H1 (cell line): ENCODE measurements around the gene CSNK1G2. TPM values are rescaled to one million over a fixed set of nuclear protein-coding genes. Genes with fewer than 3 reads are reported as not detected.
A peak's percentile ranks its signal among the peaks of the same experiment; 100 is the strongest.

Experiments
- CTCF ChIA-PET: fragments of 300-600 bp; sonication (Branson Sonifier 250); formaldehyde crosslinking; loops from one replicate; lab custom pipeline; 2021; ENCODE audit not compliant: partially characterized antibody; lab: Charles Lee
- POLR2A ChIA-PET: fragments of 300-600 bp; sonication (Branson Sonifier 250); formaldehyde crosslinking; loops from one replicate; lab custom pipeline; 2021; ENCODE audit warnings: inconsistent platforms; ENCODE audit not compliant: partially characterized antibody; lab: Charles Lee
- DNase-seq, 2 experiments: peaks; one replicate each; pipeline versions ENCODE4 v3.0.0 to v3.0.0-alpha.2; 2010 to 2022; ENCODE audit warnings: low spot score in 2 of 2, low read depth in 1 of 2, mixed read lengths in 1 of 2
- FAIRE-seq: peaks from 2 replicates; lab custom pipeline; 2011; peaks lifted over from hg19 to GRCh38; lab: Jason Lieb, UNC
- H2AFZ ChIP-seq: 2 replicates; pipeline ENCODE4 v1.8.1; 2012; ENCODE audit warnings: low read length, inconsistent platforms
- H2AK5ac ChIP-seq: 2 replicates; pipeline ENCODE4 v1.6.1; 2013; ENCODE audit warnings: low read depth, low read length
- H2BK120ac ChIP-seq: replicated peaks from 2 replicates; pipeline ENCODE3; 2013; ENCODE audit warnings: low read depth, low read length, inconsistent platforms
- H2BK12ac ChIP-seq: 2 replicates; pipeline ENCODE4 v1.6.1; 2013; ENCODE audit warnings: low read depth, low read length
- H2BK15ac ChIP-seq: 2 replicates; pipeline ENCODE4 v1.6.1; 2013; ENCODE audit warnings: low read length
- H2BK20ac ChIP-seq: 2 replicates; pipeline ENCODE4 v1.6.1; 2013; ENCODE audit warnings: low read length
- H2BK5ac ChIP-seq: 2 replicates; pipeline ENCODE4 v1.6.1; 2013; ENCODE audit warnings: low read depth, low read length
- H3K14ac ChIP-seq: 2 replicates; pipeline ENCODE4 v1.6.1; 2013; ENCODE audit warnings: inconsistent platforms; ENCODE audit not compliant: insufficient read length
- H3K18ac ChIP-seq: 2 replicates; pipeline ENCODE4 v1.6.1; 2013; ENCODE audit warnings: low read length; ENCODE audit errors: extremely low read depth
- H3K23ac ChIP-seq: 2 replicates; pipeline ENCODE4 v1.6.1; 2013; ENCODE audit warnings: inconsistent platforms; ENCODE audit not compliant: insufficient read length
- H3K23me2 ChIP-seq: 2 replicates; pipeline ENCODE4 v1.6.1; 2013; ENCODE audit warnings: low read depth, low read length
- H3K27ac ChIP-seq: 2 replicates; pipeline ENCODE4 v1.6.1; 2011; ENCODE audit warnings: low read depth, low read length, inconsistent platforms
- H3K27me3 ChIP-seq, 4 experiments: replicated peaks in 1 of 4; 1 replicate in 1 of 4; 2 replicates in 3 of 4; pipeline versions ENCODE4 v1.6.1 to v1.8.1; 2011 to 2013; ENCODE audit warnings: low read length in 3 of 4, mild to moderate bottlenecking in 3 of 4, inconsistent platforms in 2 of 4, mixed read lengths in 2 of 4, moderate library complexity in 1 of 4; ENCODE audit not compliant: control insufficient read depth in 3 of 4, insufficient read depth in 3 of 4; ENCODE audit errors: extremely low read depth in 1 of 4
- H3K36me3 ChIP-seq, 4 experiments: 2 replicates each; pipeline versions ENCODE4 v1.6.1 to v1.8.1; 2011 to 2013; ENCODE audit warnings: mild to moderate bottlenecking in 4 of 4, low read length in 3 of 4, moderate library complexity in 2 of 4, control low read depth in 1 of 4, inconsistent platforms in 1 of 4; ENCODE audit not compliant: insufficient read depth in 4 of 4, control insufficient read depth in 2 of 4
- H3K4ac ChIP-seq: replicated peaks from 2 replicates; pipeline ENCODE3; 2013; ENCODE audit warnings: low read length, low read depth, mixed read lengths, inconsistent platforms; ENCODE audit not compliant: insufficient read length
- H3K4me1 ChIP-seq, 4 experiments: replicated peaks in 1 of 4; 1 replicate in 1 of 4; 2 replicates in 3 of 4; pipeline versions ENCODE4 v1.6.1 to v1.8.1; 2011 to 2013; ENCODE audit warnings: low read length in 3 of 4, inconsistent platforms in 2 of 4, mixed read lengths in 1 of 4; ENCODE audit not compliant: insufficient read depth in 4 of 4, control insufficient read depth in 3 of 4
- H3K4me2 ChIP-seq, 2 experiments: 2 replicates each; pipeline versions ENCODE4 v1.6.1 to v1.8.1; 2011 to 2013; ENCODE audit warnings: low read depth in 2 of 2, low read length in 2 of 2, control low read depth in 1 of 2, inconsistent platforms in 1 of 2, mild to moderate bottlenecking in 1 of 2; ENCODE audit not compliant: insufficient read depth in 1 of 2
- H3K4me3 ChIP-seq, 4 experiments: fragments of 200-600, 300-600 bp in 1 of 4; sonication (generic), shearing (Covaris generic), sonication (Bioruptor Twin) in 1 of 4; 2 replicates each; pipeline versions ENCODE4 v1.5.1 to v1.8.1; 2011 to 2016; ENCODE audit warnings: low read length in 4 of 4, low read depth in 3 of 4, control low read depth in 2 of 4, inconsistent platforms in 2 of 4, mild to moderate bottlenecking in 2 of 4, mixed read lengths in 1 of 4, moderate library complexity in 1 of 4; ENCODE audit not compliant: insufficient read depth in 2 of 4; ENCODE audit errors: extremely low read depth in 1 of 4
- H3K56ac ChIP-seq: replicated peaks from 2 replicates; pipeline ENCODE3; 2013; ENCODE audit warnings: low read depth, mild to moderate bottlenecking, mixed read lengths, low read length, inconsistent platforms; ENCODE audit not compliant: insufficient read length
- H3K79me1 ChIP-seq: 2 replicates; pipeline ENCODE4 v1.6.1; 2013; ENCODE audit warnings: low read depth, low read length, control low read depth
- H3K79me2 ChIP-seq, 2 experiments: 2 replicates each; pipeline versions ENCODE4 v1.6.1 to v1.8.1; 2012 to 2013; ENCODE audit warnings: low read length in 2 of 2, mild to moderate bottlenecking in 2 of 2, inconsistent platforms in 1 of 2; ENCODE audit not compliant: insufficient read depth in 2 of 2, control insufficient read depth in 1 of 2
- H3K9ac ChIP-seq, 4 experiments: replicated peaks in 1 of 4; 1 replicate in 1 of 4; 2 replicates in 3 of 4; pipeline versions ENCODE4 v1.6.1 to v1.8.1; 2011 to 2013; ENCODE audit warnings: low read depth in 3 of 4, low read length in 3 of 4, control low read depth in 2 of 4, mild to moderate bottlenecking in 2 of 4, moderate library complexity in 2 of 4, inconsistent platforms in 1 of 4; ENCODE audit errors: extremely low read depth in 1 of 4
- H3K9me3 ChIP-seq, 2 experiments: 2 replicates each; pipeline versions ENCODE4 v1.6.1 to v1.8.1; 2012 to 2013; ENCODE audit warnings: mild to moderate bottlenecking in 2 of 2, moderate library complexity in 2 of 2, control low read depth in 1 of 2, inconsistent platforms in 1 of 2, low read depth in 1 of 2, low read length in 1 of 2, mixed read lengths in 1 of 2; ENCODE audit not compliant: insufficient read depth in 2 of 2
- H4K20me1 ChIP-seq, 2 experiments: replicated peaks in 1 of 2; 2 replicates each; pipeline versions ENCODE3 to v1.8.1; 2011 to 2013; ENCODE audit warnings: inconsistent platforms in 2 of 2, low read length in 2 of 2, mild to moderate bottlenecking in 1 of 2; ENCODE audit not compliant: insufficient read depth in 2 of 2, control insufficient read depth in 1 of 2
- H4K5ac ChIP-seq: 2 replicates; pipeline ENCODE4 v1.6.1; 2013; ENCODE audit warnings: low read length, low read depth, mixed read lengths, inconsistent platforms; ENCODE audit not compliant: insufficient read length
- H4K8ac ChIP-seq: 2 replicates; pipeline ENCODE4 v1.8.0; 2013; ENCODE audit warnings: mild to moderate bottlenecking, moderate library complexity, low read length, inconsistent platforms; ENCODE audit not compliant: insufficient read depth; ENCODE audit errors: extremely low read depth
- H4K91ac ChIP-seq: replicated peaks from 2 replicates; pipeline ENCODE3; 2013; ENCODE audit warnings: low read length, mixed read lengths, inconsistent platforms; ENCODE audit not compliant: insufficient read length
- GABPA ChIP-seq: IDR thresholded peaks from 2 replicates; pipeline ENCODE4 v1.6.1; 2011; ENCODE audit warnings: mild to moderate bottlenecking, low read length, moderate library complexity, borderline replicate concordance; ENCODE audit not compliant: insufficient read depth
- RBBP5 ChIP-seq: IDR thresholded peaks from 2 replicates; pipeline ENCODE4 v1.7.1; 2012; ENCODE audit warnings: low read depth, mild to moderate bottlenecking, inconsistent platforms, low read length, moderate library complexity, borderline replicate concordance
- WGBS, 2 experiments: shearing (Covaris generic) in 1 of 2; methylation state at CpG; one replicate each; pipeline versions ENCODE4 v1.1.6 to v1.1.7; 2013 to 2015; ENCODE audit warnings: low lambda C conversion rate in 2 of 2, mixed read lengths in 2 of 2, inconsistent platforms in 1 of 2, low coverage in 1 of 2, missing lambda C conversion rate in 1 of 2; ENCODE audit not compliant: insufficient replicate concordance in 2 of 2, insufficient coverage in 1 of 2, insufficient read length in 1 of 2; ENCODE audit errors: extremely low coverage in 1 of 2, missing lambda C conversion rate in 1 of 2; 5-methylcytosine and 5-hydroxymethylcytosine counted together
- polyA plus RNA-seq, 7 experiments: library from polyadenylated mRNA; depleted of rRNA in 3 of 7; stranded (reverse) in 5 of 7; unstranded in 2 of 7; fragments of >200 nt in 5 of 7; fragments of 200-250 nt in 2 of 7; gene quantifications; 1 replicate in 5 of 7; 2 replicates in 1 of 7; 4 replicates in 1 of 7; pipeline versions ENCODE4 v1.2.1 to v1.2.3, GENCODE V29; 2011 to 2013; ENCODE audit warnings: missing spikeins in 2 of 7, mixed read lengths in 2 of 7
- total RNA-seq: library from RNA; stranded (reverse); fragmentation: NEBNext Ultra II Directional; extraction: Animal tissue kit (Norgen Biotek cat#: 25700); gene quantifications from 2 replicates; pipeline ENCODE4 v1.2.1, GENCODE V29; 2021

CSNK1G2 gene
- total and polyA plus RNA-seq, 2 of the 8 experiments (the other 6 are each of a cell fraction or from before 2014, with no cell fraction given): 99.5 to 130 TPM

GRCh38 chr19:1912760-1913505, 28.0 kb upstream of the CSNK1G2 start:
- Histone ChIP-seq H3K18ac (no peak overlapping the region), H2BK120ac (no peak overlapping the region), H3K4me2 (no peak overlapping the region), H3K27ac (no peak overlapping the region), H2AFZ (no peak overlapping the region), H3K23me2 (no peaks in the 10 kb centered on the region), H3K79me2 (peaks cover 10 to 59% of the 10 kb centered on the region in 2 experiments; a peak in 3 of 4 replicates), H3K56ac (no peak overlapping the region), H3K4me1 (no peaks in the 10 kb centered on the region; a peak in 1 of 7 replicates), H3K14ac (no peak overlapping the region), H3K36me3 (peaks cover 2 to 23% (median 11%) of the 10 kb centered on the region in 4 experiments; a peak in 6 of 8 replicates), H3K23ac (no peak overlapping the region), H2BK5ac (peak overlapping the region; percentile 44; the same call in 1 of the 2 replicates), H3K79me1 (peaks cover 20% of the 10 kb centered on the region), H3K9ac (no peak overlapping the region), H4K20me1 (peaks cover 13 to 34% of the 10 kb centered on the region in 2 experiments), H3K4ac (no peak overlapping the region), H2BK20ac (no peak overlapping the region), H3K4me3 (no peak overlapping the region), H4K91ac (no peak overlapping the region), H3K27me3 (no peaks in the 10 kb centered on the region), H2BK15ac (no peak overlapping the region), H4K5ac (no peak overlapping the region), H2BK12ac (no peak overlapping the region), H3K9me3 (no peaks in the 10 kb centered on the region), H4K8ac (0 out of 2 replicates have a peak overlapping the region, but pooled peaks have one; percentile 0), H2AK5ac (no peak overlapping the region)
- 98% methylated on average over 58 of the region's 77 CpGs; no CpG with 5 or more reads in 1 of the 2 experiments for WGBS, 2 experiments
- TF ChIP-seq RBBP5: no peak
- 0 out of 2 replicates have a peak, but pooled peaks have one; percentile 39 for TF ChIP-seq GABPA
- FAIRE-seq (no peak), DNase-seq (no peak)
- ChIA-PET CTCF (interaction anchor here (0.6 to 3.5 kb wide), 4 partner anchors 9 to 17 kb away, joined by 3 to 16 read pairs (median 10); no protein-coding TSS in a partner anchor), POLR2A (interaction anchor here (1.2 to 3.4 kb wide), 3 partner anchors 10 to 37 kb away, joined by 3 to 12 read pairs (median 4); no protein-coding TSS in a partner anchor)
